OCI-LY3 (cell line): Measurements from ENCODE around the gene PRMT7.

Source experiments
- H2AFZ ChIP-seq: fragments of 200-600, 300-600 bp; shearing (Covaris generic); 2 replicates; pipeline ENCODE4 v1.6.0; 2014; ENCODE audit warnings: antibody characterized with exemption, low read depth, low read length
- H3K27ac ChIP-seq: fragments of 200-600, 300-600 bp; sonication (generic); 2 replicates; pipeline ENCODE4 v1.5.1; 2014; ENCODE audit warnings: mild to moderate bottlenecking, low read length, moderate library complexity, mixed read lengths
- H3K27me3 ChIP-seq: fragments of 200-600, 300-600 bp; sonication (generic); 2 replicates; pipeline ENCODE4 v1.6.1; 2014; ENCODE audit warnings: low read depth, low read length, mixed read lengths
- H3K36me3 ChIP-seq: fragments of 200-600, 300-600 bp; sonication (generic); replicated peaks from 2 replicates; pipeline ENCODE3; 2014; ENCODE audit warnings: low read depth, low read length, mixed read lengths
- H3K4me1 ChIP-seq: fragments of 300-600, 200-600 bp; sonication (generic); 2 replicates; pipeline ENCODE4 v1.6.1; 2014; ENCODE audit warnings: low read length, mixed read lengths
- H3K4me2 ChIP-seq: fragments of 200-600, 300-600 bp; sonication (generic); 2 replicates; pipeline ENCODE4 v1.6.1; 2014; ENCODE audit warnings: low read length, mixed read lengths
- H3K4me3 ChIP-seq: fragments of 300-600, 200-600 bp; sonication (generic); 2 replicates; pipeline ENCODE4 v1.5.1; 2014; ENCODE audit warnings: antibody characterized with exemption, mild to moderate bottlenecking, low read length, moderate library complexity
- H3K79me2 ChIP-seq: fragments of 300-600, 200-600 bp; shearing (Covaris generic); 2 replicates; pipeline ENCODE4 v1.6.1; 2014; ENCODE audit warnings: mild to moderate bottlenecking, low read length, mixed read lengths
- H3K9ac ChIP-seq: fragments of 300-600, 200-600 bp; shearing (Covaris generic); 2 replicates; pipeline ENCODE4 v1.6.0; 2014; ENCODE audit warnings: mild to moderate bottlenecking, low read length, moderate library complexity
- H3K9me3 ChIP-seq: fragments of 200-600, 300-600 bp; shearing (Covaris generic); 2 replicates; pipeline ENCODE4 v1.6.1; 2014; ENCODE audit warnings: low read length, mixed read lengths; ENCODE audit not compliant: insufficient read depth
- H4K20me1 ChIP-seq: fragments of 200-600, 300-600 bp; sonication (generic); 2 replicates; pipeline ENCODE4 v1.6.1; 2016; ENCODE audit warnings: low read length, mixed read lengths; ENCODE audit not compliant: insufficient read depth
- EZH2phosphoT487 ChIP-seq: fragments of 200-600 bp; shearing (Covaris generic); IDR thresholded peaks from 2 replicates; pipeline ENCODE4 v1.6.1; 2018; ENCODE audit warnings: antibody characterized with exemption, mixed run types, low read depth
- TF ChIP-seq, protein P1 (sequence below): fragments of 200-600, 300-600 bp; sonication (generic); IDR thresholded peaks from 2 replicates; pipeline ENCODE4 v1.5.1; 2014; ENCODE audit warnings: antibody characterized with exemption, low read length, low read depth

PRMT7 gene

DNA sequence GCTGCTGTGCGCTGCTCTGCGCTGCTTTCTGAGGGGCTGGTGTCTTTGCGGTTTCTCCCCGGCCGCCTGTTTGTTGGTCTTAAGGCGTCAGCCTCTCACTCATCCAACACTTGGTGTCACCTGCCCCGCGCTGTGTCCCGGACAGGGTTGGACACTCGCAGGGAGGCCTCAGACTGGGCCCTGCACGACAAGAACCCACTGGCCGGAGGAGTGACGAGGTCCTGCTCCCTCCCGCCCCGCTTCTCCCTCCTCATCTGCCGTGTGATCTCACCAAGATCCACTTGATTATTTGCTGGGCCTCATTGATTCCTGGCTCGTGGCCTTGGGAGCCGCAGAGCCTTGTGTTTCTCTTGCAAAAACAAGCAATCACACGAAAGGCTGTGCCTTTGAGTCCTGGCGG, 56.6 kb downstream of the PRMT7 start:
- no peak overlapping the region for H3K9ac ChIP-seq
- no peak overlapping the region for H2AFZ ChIP-seq
- H3K27ac ChIP-seq, result no peak overlapping the region
- H3K36me3 ChIP-seq, result no peaks in the 10 kb centered on the region
- TF ChIP-seq EZH2phosphoT487, result no peak
- TF ChIP-seq, protein P1, sequence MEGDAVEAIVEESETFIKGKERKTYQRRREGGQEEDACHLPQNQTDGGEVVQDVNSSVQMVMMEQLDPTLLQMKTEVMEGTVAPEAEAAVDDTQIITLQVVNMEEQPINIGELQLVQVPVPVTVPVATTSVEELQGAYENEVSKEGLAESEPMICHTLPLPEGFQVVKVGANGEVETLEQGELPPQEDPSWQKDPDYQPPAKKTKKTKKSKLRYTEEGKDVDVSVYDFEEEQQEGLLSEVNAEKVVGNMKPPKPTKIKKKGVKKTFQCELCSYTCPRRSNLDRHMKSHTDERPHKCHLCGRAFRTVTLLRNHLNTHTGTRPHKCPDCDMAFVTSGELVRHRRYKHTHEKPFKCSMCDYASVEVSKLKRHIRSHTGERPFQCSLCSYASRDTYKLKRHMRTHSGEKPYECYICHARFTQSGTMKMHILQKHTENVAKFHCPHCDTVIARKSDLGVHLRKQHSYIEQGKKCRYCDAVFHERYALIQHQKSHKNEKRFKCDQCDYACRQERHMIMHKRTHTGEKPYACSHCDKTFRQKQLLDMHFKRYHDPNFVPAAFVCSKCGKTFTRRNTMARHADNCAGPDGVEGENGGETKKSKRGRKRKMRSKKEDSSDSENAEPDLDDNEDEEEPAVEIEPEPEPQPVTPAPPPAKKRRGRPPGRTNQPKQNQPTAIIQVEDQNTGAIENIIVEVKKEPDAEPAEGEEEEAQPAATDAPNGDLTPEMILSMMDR, result no peak
- no peaks in the 10 kb centered on the region for H3K9me3 ChIP-seq
- no peaks in the 10 kb centered on the region for H3K27me3 ChIP-seq
- no peak overlapping the region for H3K4me3 ChIP-seq
- H3K4me2 ChIP-seq, result no peak overlapping the region
- no peaks in the 10 kb centered on the region for H3K79me2 ChIP-seq
- no peaks in the 10 kb centered on the region for H4K20me1 ChIP-seq
- H3K4me1 ChIP-seq, result peaks cover 49% of the 10 kb centered on the region

DNA sequence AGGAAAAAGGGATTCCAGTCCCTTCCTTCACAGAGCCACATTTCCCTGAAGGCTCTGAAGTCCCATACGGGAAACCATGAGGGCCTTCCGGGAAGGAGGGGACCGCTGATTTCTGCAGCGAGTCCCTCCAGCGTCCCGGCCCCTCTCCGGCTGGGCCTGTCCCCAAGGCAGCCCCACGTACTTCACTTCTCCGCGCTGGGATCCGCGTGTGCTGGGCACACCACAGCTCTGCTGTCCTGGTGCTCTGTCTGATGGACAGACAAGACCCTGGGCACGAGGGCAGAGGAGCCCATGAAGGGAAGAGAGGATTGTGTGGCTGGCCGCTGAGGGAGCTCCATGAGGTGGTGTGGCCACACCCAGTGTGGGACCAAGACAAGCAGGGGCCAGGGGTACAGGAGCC, 57.1 kb downstream of the PRMT7 start:
- TF ChIP-seq, protein P1, result no peak
- TF ChIP-seq EZH2phosphoT487, result no peak
- H3K36me3 ChIP-seq, result no peaks in the 10 kb centered on the region
- H4K20me1 ChIP-seq, result no peaks in the 10 kb centered on the region
- no peaks in the 10 kb centered on the region for H3K27me3 ChIP-seq
- H3K9ac ChIP-seq, result no peak overlapping the region; the same call in 1 of the 2 replicates
- no peaks in the 10 kb centered on the region for H3K9me3 ChIP-seq
- H2AFZ ChIP-seq, result no peak overlapping the region
- no peak overlapping the region; the same call in 1 of the 2 replicates for H3K27ac ChIP-seq
- H3K79me2 ChIP-seq, result no peaks in the 10 kb centered on the region
- no peak overlapping the region for H3K4me3 ChIP-seq
- H3K4me2 ChIP-seq, result peak overlapping the region; percentile 80; the same call in 1 of the 2 replicates
- peaks cover 49% of the 10 kb centered on the region for H3K4me1 ChIP-seq

DNA sequence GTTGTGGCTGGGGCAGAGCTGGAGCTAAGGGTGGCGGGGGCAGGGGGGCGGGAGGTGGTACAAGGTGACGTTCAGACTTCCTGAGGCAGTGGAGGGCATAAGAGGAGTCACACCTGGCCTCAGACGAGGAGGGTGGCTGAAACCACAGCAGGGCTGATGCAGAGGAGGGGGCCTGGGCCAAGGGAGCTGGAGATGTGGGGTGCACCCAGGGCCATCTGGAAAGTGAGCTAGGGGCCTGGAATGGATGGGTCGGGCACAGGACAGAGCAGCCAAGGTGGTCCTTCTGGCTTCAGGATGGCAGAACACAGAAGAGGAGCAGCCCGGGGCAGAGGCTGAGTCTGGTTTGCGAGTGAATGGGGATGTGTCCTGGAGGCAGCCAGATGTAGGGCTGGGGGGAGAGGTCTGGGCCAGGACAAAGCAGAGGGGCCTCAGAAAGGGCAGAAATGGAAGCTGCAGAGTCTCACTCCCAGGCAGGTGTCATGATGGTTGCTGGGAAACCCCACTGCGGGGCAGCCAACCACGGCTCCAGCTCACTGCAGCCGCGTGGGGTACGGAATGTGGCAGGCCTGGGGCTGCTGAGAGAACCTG, 57.6 kb downstream of the PRMT7 start:
- no peaks in the 10 kb centered on the region for H3K36me3 ChIP-seq
- peak overlapping the region; percentile 49 for H3K27ac ChIP-seq

DNA sequence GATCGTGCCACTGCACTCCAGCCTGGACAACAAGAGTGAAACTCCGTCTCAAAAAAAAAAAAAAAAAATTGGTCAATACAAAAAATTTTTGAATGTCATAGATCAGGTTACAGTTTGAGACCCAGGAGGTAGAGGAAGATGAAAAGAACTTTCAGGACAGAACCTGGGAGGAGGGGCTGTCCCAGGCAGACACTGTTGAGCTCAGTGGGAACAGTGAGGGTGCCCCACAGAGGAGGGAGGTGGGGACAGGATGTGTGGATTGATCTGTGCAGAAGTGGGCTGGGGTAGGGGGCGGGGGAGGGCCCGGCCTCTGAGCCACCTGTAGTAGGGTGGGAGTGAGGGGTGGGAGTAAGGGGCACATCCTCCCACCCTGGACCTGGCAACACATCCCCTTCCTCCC, 58.3 kb downstream of the PRMT7 start:
- Histone ChIP-seq H3K9me3 (no peaks in the 10 kb centered on the region), H3K4me2 (peak overlapping the region; percentile 80), H3K36me3 (no peaks in the 10 kb centered on the region), H3K79me2 (no peaks in the 10 kb centered on the region), H3K4me3 (peak overlapping the region; percentile 56), H3K27me3 (peaks cover 1% of the 10 kb centered on the region; the same call in 1 of the 2 replicates), H3K9ac (peak overlapping the region; percentile 45), H2AFZ (no peak overlapping the region), H3K27ac (peak overlapping the region; percentile 71), H3K4me1 (peaks cover 49% of the 10 kb centered on the region), H4K20me1 (no peaks in the 10 kb centered on the region)
- no peak for TF ChIP-seq EZH2phosphoT487
- TF ChIP-seq, protein P1, result no peak

More for the DNA sequence above, 57.6 kb downstream of the PRMT7 start:
- Histone ChIP-seq H3K9me3 (no peaks in the 10 kb centered on the region), H3K4me1 (peaks cover 49% of the 10 kb centered on the region), H3K9ac (peak overlapping the region; percentile 35; the same call in 1 of the 2 replicates), H3K27me3 (no peaks in the 10 kb centered on the region), H2AFZ (no peak overlapping the region), H4K20me1 (no peaks in the 10 kb centered on the region), H3K79me2 (no peaks in the 10 kb centered on the region), H3K4me2 (peak overlapping the region; percentile 80), H3K4me3 (peak overlapping the region; percentile 56)
- TF ChIP-seq, protein P1, result no peak
- no peak for TF ChIP-seq EZH2phosphoT487
